HepG2 (cell line): ENCODE data around the gene XPO5. TPM values are rescaled to one million over a fixed set of nuclear protein-coding genes. Genes with fewer than 3 reads are reported as not detected.
A peak's percentile ranks its signal among the peaks of the same experiment; 100 is the strongest.

Experiments
- CBX1 ChIP-seq: IDR thresholded peaks from one replicate; pipeline ENCODE4 v1.6.1; 2016; ENCODE audit warnings: antibody characterized with exemption, low read depth
- DMAP1 ChIP-seq: IDR thresholded peaks from 2 replicates; pipeline ENCODE4 v1.6.1; 2016
- DR1 ChIP-seq: sonication (generic); formaldehyde crosslinking; IDR thresholded peaks from 2 replicates; pipeline ENCODE4 v1.8.0; 2021; ENCODE audit warnings: mild to moderate bottlenecking, missing genetic modification reagents, inconsistent platforms
- ELF3 ChIP-seq: IDR thresholded peaks from 2 replicates; pipeline ENCODE4 v1.6.1; 2016; ENCODE audit warnings: missing genetic modification reagents, missing compliant biosample characterization
- FOXP1 ChIP-seq, 2 experiments: fragments of 450-650 bp in 1 of 2; IDR thresholded peaks; 2 replicates each; pipeline ENCODE4 v1.6.1; 2017 to 2018; ENCODE audit warnings: antibody characterized with exemption in 1 of 2
- HCFC1 ChIP-seq: fragments of 150-350 bp; IDR thresholded peaks from 2 replicates; pipeline ENCODE4 v1.6.1; 2014; ENCODE audit warnings: low read depth, low read length
- HOXA5 ChIP-seq: sonication (generic); formaldehyde crosslinking; IDR thresholded peaks from 2 replicates; pipeline ENCODE4 v1.4.0; 2020; ENCODE audit warnings: missing genetic modification reagents
- KLF12 ChIP-seq: sonication (generic); formaldehyde crosslinking; IDR thresholded peaks from 2 replicates; pipeline ENCODE4 v1.4.0; 2020; ENCODE audit warnings: missing genetic modification reagents, borderline replicate concordance
- MAZ ChIP-seq, 2 experiments: sonication (generic) in 1 of 2; formaldehyde crosslinking in 1 of 2; IDR thresholded peaks; 2 replicates each; pipeline versions ENCODE4 v1.5.0 to v1.6.1; 2012 to 2020; ENCODE audit warnings: low read depth in 2 of 2, mild to moderate bottlenecking in 2 of 2, borderline replicate concordance in 1 of 2, improper control_type of control experiment in 1 of 2, low read length in 1 of 2, missing genetic modification reagents in 1 of 2, moderate library complexity in 1 of 2
- NCOA1 ChIP-seq: sonication (generic); formaldehyde crosslinking; IDR thresholded peaks from 2 replicates; pipeline ENCODE4 v1.9.0; 2021; ENCODE audit warnings: missing genetic modification reagents
- NFKB2 ChIP-seq: sonication (generic); formaldehyde crosslinking; IDR thresholded peaks from 2 replicates; pipeline ENCODE4 v1.4.0; 2020; ENCODE audit warnings: missing genetic modification reagents, borderline replicate concordance
- NR1H2 ChIP-seq: sonication (generic); formaldehyde crosslinking; IDR thresholded peaks from 2 replicates; pipeline ENCODE4 v1.8.1; 2022; ENCODE audit warnings: low read depth, missing genetic modification reagents, borderline replicate concordance
- PHF5A ChIP-seq: IDR thresholded peaks from one replicate; pipeline ENCODE4 v1.6.1; 2018; ENCODE audit warnings: low read depth, missing genetic modification reagents; ENCODE audit not compliant: unreplicated experiment
- SMAD3 ChIP-seq: sonication (generic); formaldehyde crosslinking; IDR thresholded peaks from 2 replicates; pipeline ENCODE4 v1.4.0; 2020; ENCODE audit warnings: missing genetic modification reagents
- SOX5 ChIP-seq: IDR thresholded peaks from 2 replicates; pipeline ENCODE4 v1.6.1; 2016; ENCODE audit warnings: borderline replicate concordance
- ZBTB8A ChIP-seq: sonication (generic); formaldehyde crosslinking; IDR thresholded peaks from 2 replicates; pipeline ENCODE4 v1.4.0; 2020; ENCODE audit warnings: mild to moderate bottlenecking, low read depth, missing genetic modification reagents, borderline replicate concordance
- ZC3H13 ChIP-seq: sonication (generic); formaldehyde crosslinking; IDR thresholded peaks from 2 replicates; pipeline ENCODE4 v1.8.1; 2023; ENCODE audit warnings: mild to moderate bottlenecking, missing genetic modification reagents, moderate library complexity
- ZNF567 ChIP-seq: sonication (generic); formaldehyde crosslinking; IDR thresholded peaks from 2 replicates; pipeline ENCODE4 v1.8.1; 2023; ENCODE audit warnings: mild to moderate bottlenecking, missing genetic modification reagents, borderline replicate concordance
- polyA plus RNA-seq, 8 experiments: library from polyadenylated mRNA; depleted of rRNA in 3 of 8; stranded (reverse) in 7 of 8; unstranded in 1 of 8; fragments of >200 nt; fragmentation: Illumina TruSeq in 4 of 8; extraction: Trizol in 4 of 8; gene quantifications; 2 replicates each; pipeline versions ENCODE4 v1.2.1 to v1.2.3, GENCODE V29; 2011 to 2016; ENCODE audit warnings: low read depth in 4 of 8, missing spikeins in 1 of 8, mixed read lengths in 1 of 8; ENCODE audit not compliant: insufficient read depth in 1 of 8
- total RNA-seq, 5 experiments: library from RNA; depleted of rRNA; stranded (reverse); fragments of >200 nt; fragmentation: Illumina TruSeq; extraction: Trizol; gene quantifications; 2 replicates each; pipeline ENCODE4 v1.2.3, GENCODE V29; 2016; ENCODE audit warnings: low read depth in 1 of 5
- TF ChIP-seq, protein P1 (sequence below): sonication (generic); formaldehyde crosslinking; IDR thresholded peaks from 2 replicates; pipeline ENCODE4 v1.5.0; 2020; ENCODE audit warnings: missing genetic modification reagents
- TF ChIP-seq, protein P2 (sequence below): sonication (generic); formaldehyde crosslinking; conservative IDR thresholded peaks from 2 replicates; pipeline ENCODE4 v1.8.0; 2022; ENCODE audit warnings: mild to moderate bottlenecking, moderate library complexity, missing genetic modification reagents
- TF ChIP-seq, protein P3 (sequence below): IDR thresholded peaks from 2 replicates; pipeline ENCODE4 v1.6.1; 2012; ENCODE audit warnings: low read depth, low read length, improper control_type of control experiment
- TF ChIP-seq, protein P4 (sequence below): sonication (generic); formaldehyde crosslinking; IDR thresholded peaks from 2 replicates; pipeline ENCODE4 v1.4.0; 2020; ENCODE audit warnings: missing genetic modification reagents
- TF ChIP-seq, protein P5 (sequence below): sonication (generic); formaldehyde crosslinking; conservative IDR thresholded peaks from 2 replicates; pipeline ENCODE4 v1.8.0; 2022; ENCODE audit warnings: missing genetic modification reagents

XPO5 gene
- total and polyA plus RNA-seq, 2 of the 13 experiments (the other 11 are each of a cell fraction or from before 2014, with no cell fraction given), result 52.2 to 68.0 TPM

DNA sequence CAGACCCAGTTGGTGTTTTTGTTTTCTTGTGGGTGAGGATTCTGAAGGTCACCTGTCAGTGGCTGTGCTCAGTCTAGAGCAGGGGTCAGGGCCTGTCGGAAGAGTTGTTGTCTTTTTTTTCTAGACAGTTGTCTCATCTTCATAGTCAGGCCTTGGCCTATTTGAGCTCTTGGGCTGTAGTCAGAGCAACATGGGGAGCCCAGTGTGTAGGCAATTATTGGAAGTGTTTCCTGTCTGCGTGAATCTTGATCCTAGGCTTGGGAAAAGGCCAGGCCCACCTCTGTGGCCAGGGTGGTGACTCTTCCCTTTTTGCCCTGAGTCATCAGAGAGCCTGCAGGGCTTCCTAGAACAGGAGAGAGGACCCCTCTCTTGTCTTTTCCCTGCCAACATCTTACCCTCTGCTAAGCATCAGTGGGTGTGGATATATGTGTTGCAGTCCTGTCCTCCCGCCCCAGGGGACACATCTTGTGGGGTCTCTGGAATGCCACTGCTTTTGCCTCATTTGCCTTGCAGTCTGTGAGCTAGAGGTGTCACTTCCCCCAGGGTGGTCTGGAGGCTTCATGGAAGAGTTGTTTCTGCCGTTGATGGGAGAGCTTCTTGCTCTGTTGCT lies 87.1 kb downstream of the XPO5 start (continued):
- TF ChIP-seq ZNF567 (CRISPR knock-in tag) (no peak), SOX5 (CRISPR knock-in tag) (peak; percentile 67; the same call in 1 of the 2 replicates), KLF12 (CRISPR knock-in tag) (0 out of 2 replicates have a peak, but pooled peaks have one; percentile 59), SMAD3 (CRISPR knock-in tag) (peak; percentile 52; the same call in 1 of the 2 replicates), NR1H2 (CRISPR knock-in tag) (no peak), DR1 (CRISPR knock-in tag) (no peak), CBX1 (no peak), MAZ (IDR thresholded peaks at IDR 0.05; ENCODE audit: borderline replicate concordance, low read depth, low read length) (no peak), MAZ (CRISPR knock-in tag; IDR thresholded peaks at IDR 0.05; ENCODE audit: low read depth) (no peak), NCOA1 (no peak), FOXP1 (IDR thresholded peaks at IDR 0.05) (no peak), FOXP1 (CRISPR knock-in tag; IDR thresholded peaks at IDR 0.05) (peak; percentile 86), DMAP1 (CRISPR knock-in tag) (no peak), ZC3H13 (no peak), NFKB2 (CRISPR knock-in tag) (no peak), HCFC1 (no peak), HOXA5 (CRISPR knock-in tag) (no peak), ZBTB8A (CRISPR knock-in tag) (no peak), PHF5A (CRISPR knock-in tag) (no peak), ELF3 (peak; percentile 86)
- TF ChIP-seq, protein P1, sequence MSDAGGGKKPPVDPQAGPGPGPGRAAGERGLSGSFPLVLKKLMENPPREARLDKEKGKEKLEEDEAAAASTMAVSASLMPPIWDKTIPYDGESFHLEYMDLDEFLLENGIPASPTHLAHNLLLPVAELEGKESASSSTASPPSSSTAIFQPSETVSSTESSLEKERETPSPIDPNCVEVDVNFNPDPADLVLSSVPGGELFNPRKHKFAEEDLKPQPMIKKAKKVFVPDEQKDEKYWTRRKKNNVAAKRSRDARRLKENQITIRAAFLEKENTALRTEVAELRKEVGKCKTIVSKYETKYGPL (CRISPR knock-in tag), result no peak
- TF ChIP-seq, protein P2, sequence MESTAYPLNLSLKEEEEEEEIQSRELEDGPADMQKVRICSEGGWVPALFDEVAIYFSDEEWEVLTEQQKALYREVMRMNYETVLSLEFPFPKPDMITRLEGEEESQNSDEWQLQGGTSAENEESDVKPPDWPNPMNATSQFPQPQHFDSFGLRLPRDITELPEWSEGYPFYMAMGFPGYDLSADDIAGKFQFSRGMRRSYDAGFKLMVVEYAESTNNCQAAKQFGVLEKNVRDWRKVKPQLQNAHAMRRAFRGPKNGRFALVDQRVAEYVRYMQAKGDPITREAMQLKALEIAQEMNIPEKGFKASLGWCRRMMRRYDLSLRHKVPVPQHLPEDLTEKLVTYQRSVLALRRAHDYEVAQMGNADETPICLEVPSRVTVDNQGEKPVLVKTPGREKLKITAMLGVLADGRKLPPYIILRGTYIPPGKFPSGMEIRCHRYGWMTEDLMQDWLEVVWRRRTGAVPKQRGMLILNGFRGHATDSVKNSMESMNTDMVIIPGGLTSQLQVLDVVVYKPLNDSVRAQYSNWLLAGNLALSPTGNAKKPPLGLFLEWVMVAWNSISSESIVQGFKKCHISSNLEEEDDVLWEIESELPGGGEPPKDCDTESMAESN (CRISPR knock-in tag), result no peak
- TF ChIP-seq, protein P3, sequence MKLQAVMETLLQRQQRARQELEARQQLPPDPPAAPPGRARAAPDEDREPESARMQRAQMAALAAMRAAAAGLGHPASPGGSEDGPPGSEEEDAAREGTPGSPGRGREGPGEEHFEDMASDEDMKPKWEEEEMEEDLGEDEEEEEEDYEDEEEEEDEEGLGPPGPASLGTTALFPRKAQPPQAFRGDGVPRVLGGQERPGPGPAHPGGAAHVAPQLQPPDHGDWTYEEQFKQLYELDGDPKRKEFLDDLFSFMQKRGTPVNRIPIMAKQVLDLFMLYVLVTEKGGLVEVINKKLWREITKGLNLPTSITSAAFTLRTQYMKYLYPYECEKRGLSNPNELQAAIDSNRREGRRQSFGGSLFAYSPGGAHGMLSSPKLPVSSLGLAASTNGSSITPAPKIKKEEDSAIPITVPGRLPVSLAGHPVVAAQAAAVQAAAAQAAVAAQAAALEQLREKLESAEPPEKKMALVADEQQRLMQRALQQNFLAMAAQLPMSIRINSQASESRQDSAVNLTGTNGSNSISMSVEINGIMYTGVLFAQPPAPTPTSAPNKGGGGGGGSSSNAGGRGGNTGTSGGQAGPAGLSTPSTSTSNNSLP, result no peak
- TF ChIP-seq, protein P4, sequence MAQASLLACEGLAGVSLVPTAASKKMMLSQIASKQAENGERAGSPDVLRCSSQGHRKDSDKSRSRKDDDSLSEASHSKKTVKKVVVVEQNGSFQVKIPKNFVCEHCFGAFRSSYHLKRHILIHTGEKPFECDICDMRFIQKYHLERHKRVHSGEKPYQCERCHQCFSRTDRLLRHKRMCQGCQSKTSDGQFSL (CRISPR knock-in tag), result no peak
- TF ChIP-seq, protein P5, sequence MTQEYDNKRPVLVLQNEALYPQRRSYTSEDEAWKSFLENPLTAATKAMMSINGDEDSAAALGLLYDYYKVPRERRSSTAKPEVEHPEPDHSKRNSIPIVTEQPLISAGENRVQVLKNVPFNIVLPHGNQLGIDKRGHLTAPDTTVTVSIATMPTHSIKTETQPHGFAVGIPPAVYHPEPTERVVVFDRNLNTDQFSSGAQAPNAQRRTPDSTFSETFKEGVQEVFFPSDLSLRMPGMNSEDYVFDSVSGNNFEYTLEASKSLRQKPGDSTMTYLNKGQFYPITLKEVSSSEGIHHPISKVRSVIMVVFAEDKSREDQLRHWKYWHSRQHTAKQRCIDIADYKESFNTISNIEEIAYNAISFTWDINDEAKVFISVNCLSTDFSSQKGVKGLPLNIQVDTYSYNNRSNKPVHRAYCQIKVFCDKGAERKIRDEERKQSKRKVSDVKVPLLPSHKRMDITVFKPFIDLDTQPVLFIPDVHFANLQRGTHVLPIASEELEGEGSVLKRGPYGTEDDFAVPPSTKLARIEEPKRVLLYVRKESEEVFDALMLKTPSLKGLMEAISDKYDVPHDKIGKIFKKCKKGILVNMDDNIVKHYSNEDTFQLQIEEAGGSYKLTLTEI (CRISPR knock-in tag), result no peak
